ENCODE measurements around the gene CEP41.

- no peak for TF ChIP-seq RAD21 (IDR thresholded peaks at IDR 0.05; ENCODE audit: insufficient read depth, low read depth, low read length)
- no peak for TF ChIP-seq MAX (IDR thresholded peaks at IDR 0.05; ENCODE audit: low read depth, low read length)
- TF ChIP-seq CTCF (IDR thresholded peaks at IDR 0.05 in 2 of 3, conservative IDR thresholded peaks at IDR 0.05 in 1 of 3; ENCODE audit: control insufficient read depth in 2 of 3, extremely low read depth in 1 of 3, insufficient read depth in 1 of 3, low read depth in 3 of 3, low read length in 3 of 3), result no peak
- no peak for TF ChIP-seq POLR2A (IDR thresholded peaks at IDR 0.05; ENCODE audit: low read depth, low read length)
- TF ChIP-seq REST (IDR thresholded peaks at IDR 0.05; ENCODE audit: low read depth, low read length), result no peak
- TF ChIP-seq JUNB (IDR thresholded peaks at IDR 0.05), result no peak
- no peak for TF ChIP-seq EP300 (IDR thresholded peaks at IDR 0.05; ENCODE audit: borderline replicate concordance in 1 of 2, control insufficient read depth in 1 of 2, low read depth in 2 of 2, low read length in 2 of 2)
- no peak for TF ChIP-seq POLR2AphosphoS5 (IDR thresholded peaks at IDR 0.05; ENCODE audit: low read length)
Observed at GRCh38 chr7:130430841-130431666, 9.8 kb downstream of the CEP41 start.

Data from GM12878 (cell line).